ENCODE data around the gene VPS13A. TPM values are rescaled to one million over a fixed set of nuclear protein-coding genes. Genes with fewer than 3 reads are reported as not detected.
A peak's percentile ranks its signal among the peaks of the same experiment; 100 is the strongest.

VPS13A gene
- total RNA-seq, 1 donor from 2014 or later, result 66.8 TPM

GRCh38 chr9:77453825-77454647 is 276.7 kb downstream of the VPS13A start:
- Histone ChIP-seq H3K4me2 (no peak overlapping the region), H4K20me1 (ENCODE audit: low read depth) (no peaks in the 10 kb centered on the region), H3K79me2 (ENCODE audit: low read depth) (no peaks in the 10 kb centered on the region), H3K27ac (no peak overlapping the region), H3F3A (ENCODE audit: low read depth) (peaks cover 5% of the 10 kb centered on the region), H3K27me3 (no peaks in the 10 kb centered on the region), H3K9me3 (ENCODE audit: low read depth) (no peaks in the 10 kb centered on the region), H3K4me1 (no peaks in the 10 kb centered on the region), H3K4me3 (no peak overlapping the region), H3K9ac (no peak overlapping the region), H2AFZ (replicated peaks) (peak overlapping the region; percentile 44), H3K36me3 (no peaks in the 10 kb centered on the region)
- H3K4me1 Mint-ChIP-seq, result peaks cover 5% of the 10 kb centered on the region
- H3K36me3 Mint-ChIP-seq, result no peaks in the 10 kb centered on the region
- peaks cover 3% of the 10 kb centered on the region for H3K27me3 Mint-ChIP-seq (ENCODE audit: insufficient read depth, low read depth)
- TF ChIP-seq EZH2phosphoT487 (IDR thresholded peaks at IDR 0.05) (no peak), CTCF (IDR thresholded peaks at IDR 0.05) (no peak), EZH2 (IDR thresholded peaks at IDR 0.05) (no peak)
- no peak for DNase-seq (ENCODE audit: low spot score)
- peaks cover 12% of the 10 kb centered on the region for H3K9me3 Mint-ChIP-seq
- no peak overlapping the region for H3K27ac Mint-ChIP-seq
- no peak overlapping the region for H3K4me3 Mint-ChIP-seq

GRCh38 chr9:77454663-77455062 is 277.3 kb downstream of the VPS13A start:
- TF ChIP-seq EZH2 (IDR thresholded peaks at IDR 0.05) (no peak), EZH2phosphoT487 (IDR thresholded peaks at IDR 0.05) (no peak), CTCF (IDR thresholded peaks at IDR 0.05) (no peak)
- H3K36me3 Mint-ChIP-seq, result no peaks in the 10 kb centered on the region
- Histone ChIP-seq H4K20me1 (ENCODE audit: low read depth) (no peaks in the 10 kb centered on the region), H3K79me2 (ENCODE audit: low read depth) (no peaks in the 10 kb centered on the region), H3K4me2 (no peak overlapping the region), H3F3A (ENCODE audit: low read depth) (peaks cover 5% of the 10 kb centered on the region), H3K9ac (no peak overlapping the region), H3K4me1 (no peaks in the 10 kb centered on the region), H3K4me3 (no peak overlapping the region), H3K27ac (no peak overlapping the region), H3K9me3 (ENCODE audit: low read depth) (no peaks in the 10 kb centered on the region), H3K27me3 (no peaks in the 10 kb centered on the region), H2AFZ (replicated peaks) (no peak overlapping the region), H3K36me3 (no peaks in the 10 kb centered on the region)
- DNase-seq (ENCODE audit: low spot score), result no peak
- H3K4me3 Mint-ChIP-seq, result no peak overlapping the region
- peaks cover 12% of the 10 kb centered on the region for H3K9me3 Mint-ChIP-seq
- no peak overlapping the region for H3K27ac Mint-ChIP-seq
- peaks cover 3% of the 10 kb centered on the region for H3K27me3 Mint-ChIP-seq (ENCODE audit: insufficient read depth, low read depth)
- H3K4me1 Mint-ChIP-seq, result peaks cover 5% of the 10 kb centered on the region

- no peak for DNase-seq (ENCODE audit: low spot score)
- Histone ChIP-seq H3F3A (ENCODE audit: low read depth) (peaks cover 5% of the 10 kb centered on the region), H3K4me1 (no peaks in the 10 kb centered on the region), H3K4me3 (no peak overlapping the region), H3K79me2 (ENCODE audit: low read depth) (no peaks in the 10 kb centered on the region), H3K27ac (no peak overlapping the region), H3K36me3 (no peaks in the 10 kb centered on the region), H3K9me3 (ENCODE audit: low read depth) (no peaks in the 10 kb centered on the region), H3K4me2 (no peak overlapping the region), H3K9ac (no peak overlapping the region), H4K20me1 (ENCODE audit: low read depth) (no peaks in the 10 kb centered on the region), H2AFZ (replicated peaks) (no peak overlapping the region), H3K27me3 (no peaks in the 10 kb centered on the region)
- Mint-ChIP-seq H3K27ac (no peak overlapping the region), H3K9me3 (peaks cover 10% of the 10 kb centered on the region), H3K36me3 (no peaks in the 10 kb centered on the region), H3K4me3 (no peak overlapping the region), H3K4me1 (peaks cover 5% of the 10 kb centered on the region), H3K27me3 (ENCODE audit: insufficient read depth, low read depth) (peaks cover 3% of the 10 kb centered on the region)
- TF ChIP-seq EZH2phosphoT487 (IDR thresholded peaks at IDR 0.05) (no peak), CTCF (IDR thresholded peaks at IDR 0.05) (peak; percentile 52)
These were observed 278.1 kb downstream of the VPS13A start for GRCh38 chr9:77455312-77455927.

All from neural progenitor cell (in vitro differentiated cells).